HG03442 (cell line): ENCODE results near the gene GSC.
"Not testable (repeated sequence)": the region's sequence is repeated elsewhere in the genome, so short reads cannot be mapped to it uniquely, and the experiment has no call there.

Experiments used
- ATAC-seq: cut with Tn5 transposase; IDR thresholded peaks from one replicate; pipeline ENCODE4 v1.9.1; 2021; ENCODE audit warnings: mild to moderate bottlenecking, moderate library complexity; ENCODE audit not compliant: unreplicated experiment

GSC gene

GRCh38 chr14:94747739-94748138, 22.2 kb downstream of the GSC start:
- no peak for ATAC-seq

DNA sequence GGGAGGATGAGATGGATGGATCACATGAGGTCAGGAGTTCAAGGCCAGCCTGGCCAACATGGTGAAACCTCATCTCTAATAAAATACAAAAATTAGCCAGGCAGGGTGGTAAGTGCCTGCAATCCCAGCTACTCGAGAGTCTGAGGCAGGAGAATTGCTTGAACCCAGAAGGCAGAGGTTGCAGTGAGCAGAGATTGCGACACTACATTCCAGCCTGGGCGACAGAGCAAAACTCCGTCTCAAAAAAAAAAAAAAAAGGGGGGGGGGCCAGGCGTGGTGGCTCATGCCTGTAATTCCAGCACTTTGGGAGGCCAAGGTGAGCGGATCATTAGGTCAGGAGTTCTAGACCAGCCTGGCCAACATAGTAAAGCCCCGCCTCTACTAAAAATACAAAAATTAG, 22.8 kb downstream of the GSC start:
- not testable (repeated sequence) for ATAC-seq

DNA sequence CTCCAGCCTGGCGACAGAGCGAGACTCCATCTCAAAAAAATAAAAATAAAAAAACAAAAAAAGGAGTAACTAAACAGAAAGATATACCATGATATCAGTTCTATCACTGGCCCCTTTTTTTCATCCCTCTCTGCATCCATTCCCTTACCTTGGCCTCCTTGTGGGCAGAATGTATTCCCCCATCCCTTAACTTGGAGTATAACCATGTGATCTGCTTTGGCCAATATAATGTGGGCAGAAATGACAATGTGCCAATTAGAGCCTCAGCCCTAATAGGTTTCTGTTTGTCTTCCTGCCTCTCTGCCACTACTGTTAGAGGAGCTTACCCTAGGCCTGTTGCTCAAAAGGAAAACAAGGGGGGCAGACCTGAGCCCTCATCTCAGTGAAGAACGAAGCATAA, 23.8 kb downstream of the GSC start:
- ATAC-seq: no peak

DNA sequence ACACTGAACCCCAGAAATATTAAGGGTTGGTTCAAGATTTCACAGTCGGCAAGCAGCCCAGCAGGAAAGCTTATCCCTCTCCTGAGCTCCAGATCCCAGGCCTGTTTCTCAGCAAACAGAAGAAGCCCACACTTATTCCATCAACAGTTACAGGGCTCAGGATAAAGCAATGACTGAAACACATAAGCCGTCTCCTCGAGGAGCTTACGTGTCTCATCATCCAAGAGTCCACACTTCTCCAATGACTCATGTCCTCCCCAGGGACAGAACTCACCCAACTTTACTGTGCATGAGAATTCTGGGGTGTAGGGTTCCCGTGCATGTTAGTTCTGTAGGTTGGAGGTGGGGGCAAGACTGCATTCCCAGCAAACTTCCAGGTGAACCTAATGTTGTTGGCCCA, 31.2 kb downstream of the GSC start:
- no peak for ATAC-seq

- ATAC-seq: no peak
These were observed 31.8 kb downstream of the GSC start for GRCh38 chr14:94738097-94738496.

GRCh38 chr14:94728950-94729349, 41.0 kb downstream of the GSC start:
- no peak for ATAC-seq

- not testable (repeated sequence) for ATAC-seq
These were observed 41.5 kb downstream of the GSC start for GRCh38 chr14:94728440-94728839.

- ATAC-seq: not testable (repeated sequence)
These were observed 43.3 kb downstream of the GSC start for GRCh38 chr14:94726649-94727048.

DNA sequence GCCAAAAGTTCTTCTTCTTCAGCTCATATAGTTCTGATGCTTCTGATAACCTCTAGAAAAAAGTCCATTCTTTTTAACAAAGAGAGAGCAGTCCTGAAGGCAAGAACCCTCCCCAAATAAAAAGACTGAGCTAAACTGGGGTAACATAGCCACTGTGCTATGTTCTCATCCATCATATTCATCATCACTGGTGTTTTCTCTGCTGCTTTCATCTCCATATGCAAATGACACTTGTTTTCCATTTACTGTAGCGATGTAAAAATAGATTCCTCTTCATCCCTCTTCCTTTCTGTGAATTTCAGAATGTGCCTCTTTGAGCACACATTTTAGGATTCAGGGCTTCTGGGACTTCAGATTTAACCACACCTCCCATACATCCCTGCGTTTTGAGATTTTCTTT, 44.9 kb downstream of the GSC start:
- ATAC-seq: no peak

- no peak for ATAC-seq
These were observed 47.5 kb downstream of the GSC start for GRCh38 chr14:94722397-94722796.
